ENCODE measurements around the gene NODAL. TPM values are rescaled to one million over a fixed set of nuclear protein-coding genes. Genes with fewer than 3 reads are reported as not detected.
A peak's percentile ranks its signal among the peaks of the same experiment; 100 is the strongest.

The NODAL gene
- total and polyA plus RNA-seq, 5 donors from 2014 or later = 0.09 to 0.22 (median 0.17) TPM; not detected in 2

- H3K36me3 ChIP-seq (ENCODE audit: control insufficient read depth, insufficient read depth, low read length) = no peaks in the 10 kb centered on the region
- Mint-ChIP-seq H3K36me3 (peaks cover under 1% of the 10 kb centered on the region), H3K4me3 (no peak overlapping the region), H3K4me1 (peaks cover 0 to 7% (median 0%) of the 10 kb centered on the region in 4 donors), H3K27me3 (peaks cover 39% of the 10 kb centered on the region), H3K9me3 (peaks cover 0 to 3% (median 0%) of the 10 kb centered on the region in 7 donors), H3K27ac (no peak overlapping the region)
- H3K27me3 ChIP-seq (ENCODE audit: control insufficient read depth, insufficient read depth, low read length) = peaks cover 9% of the 10 kb centered on the region
- no peaks in the 10 kb centered on the region for H3K9me3 ChIP-seq (ENCODE audit: control insufficient read depth in 2 of 2, low read length in 2 of 2)
- DNase-seq (no peak), ATAC-seq (ENCODE audit: low read depth in 2 of 2) (no peak)
- H3K27ac ChIP-seq (ENCODE audit: insufficient read depth, low read length, poor library complexity, severe bottlenecking) = no peak overlapping the region
- H3K4me3 ChIP-seq (ENCODE audit: low read depth, low read length) = no peak overlapping the region
- H3K4me1 ChIP-seq (ENCODE audit: control insufficient read depth, insufficient read depth, low read length, poor library complexity, severe bottlenecking) = peaks cover 6% of the 10 kb centered on the region
These were observed 13.7 kb upstream of the NODAL start for GRCh38 chr10:70455213-70455630.

- Histone ChIP-seq H3K27ac (ENCODE audit: insufficient read depth, low read length, poor library complexity, severe bottlenecking) (no peak overlapping the region), H3K9me3 (ENCODE audit: control insufficient read depth in 2 of 2, low read length in 2 of 2) (no peaks in the 10 kb centered on the region), H3K4me3 (ENCODE audit: low read depth, low read length) (no peak overlapping the region), H3K4me1 (ENCODE audit: control insufficient read depth, insufficient read depth, low read length, poor library complexity, severe bottlenecking) (no peaks in the 10 kb centered on the region), H3K36me3 (ENCODE audit: control insufficient read depth, insufficient read depth, low read length) (no peaks in the 10 kb centered on the region), H3K27me3 (ENCODE audit: control insufficient read depth, insufficient read depth, low read length) (peaks cover under 1% of the 10 kb centered on the region)
- H3K27ac Mint-ChIP-seq = no peak overlapping the region
- peaks cover 22% of the 10 kb centered on the region for H3K27me3 Mint-ChIP-seq
- no peaks in the 10 kb centered on the region for H3K36me3 Mint-ChIP-seq
- H3K4me1 Mint-ChIP-seq = no peaks in the 10 kb centered on the region
- H3K9me3 Mint-ChIP-seq = no peaks in the 10 kb centered on the region
- DNase-seq = no peak
- no peak for ATAC-seq (ENCODE audit: low read depth in 2 of 2)
- H3K4me3 Mint-ChIP-seq = no peak overlapping the region
These were observed 6.8 kb upstream of the NODAL start for GRCh38 chr10:70448236-70448635.

GRCh38 chr10:70445718-70446657 lies 4.5 kb upstream of the NODAL start:
- H3K27ac ChIP-seq (ENCODE audit: insufficient read depth, low read length, poor library complexity, severe bottlenecking) = no peak overlapping the region
- H3K4me3 ChIP-seq (ENCODE audit: low read depth, low read length) = no peak overlapping the region
- H3K4me1 Mint-ChIP-seq = peaks cover 0 to 9% (median 4%) of the 10 kb centered on the region in 4 donors
- peaks cover 8% of the 10 kb centered on the region for H3K4me1 ChIP-seq (ENCODE audit: control insufficient read depth, insufficient read depth, low read length, poor library complexity, severe bottlenecking)
- H3K27me3 Mint-ChIP-seq = peaks cover 39% of the 10 kb centered on the region
- H3K4me3 Mint-ChIP-seq = no peak overlapping the region
- H3K9me3 Mint-ChIP-seq = no peaks in the 10 kb centered on the region
- no peaks in the 10 kb centered on the region for H3K36me3 Mint-ChIP-seq
- no peaks in the 10 kb centered on the region for H3K36me3 ChIP-seq (ENCODE audit: control insufficient read depth, insufficient read depth, low read length)
- DNase-seq (no peak), ATAC-seq (ENCODE audit: low read depth in 2 of 2) (no peak)
- no peak overlapping the region for H3K27ac Mint-ChIP-seq
- H3K27me3 ChIP-seq (ENCODE audit: control insufficient read depth, insufficient read depth, low read length) = peaks cover 13% of the 10 kb centered on the region
- H3K9me3 ChIP-seq (ENCODE audit: control insufficient read depth in 2 of 2, low read length in 2 of 2) = no peaks in the 10 kb centered on the region

- H3K36me3 ChIP-seq (ENCODE audit: control insufficient read depth, insufficient read depth, low read length) = no peaks in the 10 kb centered on the region
- H3K27ac Mint-ChIP-seq = no peak overlapping the region
- H3K4me3 ChIP-seq (ENCODE audit: low read depth, low read length) = no peak overlapping the region
- H3K4me1 Mint-ChIP-seq = peaks cover 3 to 18% (median 9%) of the 10 kb centered on the region in 4 donors
- H3K36me3 Mint-ChIP-seq = no peaks in the 10 kb centered on the region
- DNase-seq = no peak
- peaks cover 44% of the 10 kb centered on the region for H3K27me3 Mint-ChIP-seq
- H3K4me1 ChIP-seq (ENCODE audit: control insufficient read depth, insufficient read depth, low read length, poor library complexity, severe bottlenecking) = peaks cover 17% of the 10 kb centered on the region
- ATAC-seq (ENCODE audit: low read depth in 2 of 2) = no peak
- H3K27me3 ChIP-seq (ENCODE audit: control insufficient read depth, insufficient read depth, low read length) = peaks cover 13% of the 10 kb centered on the region
- no peak overlapping the region for H3K27ac ChIP-seq (ENCODE audit: insufficient read depth, low read length, poor library complexity, severe bottlenecking)
- H3K4me3 Mint-ChIP-seq = no peak overlapping the region
- peaks cover 0 to 2% (median 0%) of the 10 kb centered on the region in 7 donors for H3K9me3 Mint-ChIP-seq
- H3K9me3 ChIP-seq (ENCODE audit: control insufficient read depth in 2 of 2, low read length in 2 of 2) = no peaks in the 10 kb centered on the region
These were observed 3.3 kb upstream of the NODAL start for GRCh38 chr10:70444744-70445143.

- H3K9me3 ChIP-seq (ENCODE audit: control insufficient read depth in 2 of 2, low read length in 2 of 2) = no peaks in the 10 kb centered on the region
- no peak overlapping the region for H3K4me3 ChIP-seq (ENCODE audit: low read depth, low read length)
- H3K27ac ChIP-seq (ENCODE audit: insufficient read depth, low read length, poor library complexity, severe bottlenecking) = no peak overlapping the region
- Mint-ChIP-seq H3K4me1 (peaks cover 3 to 22% (median 9%) of the 10 kb centered on the region in 4 donors), H3K9me3 (peaks cover 0 to 2% (median 0%) of the 10 kb centered on the region in 7 donors), H3K4me3 (peak overlapping the region in 3 of 4 donors; percentile 22 to 70 (median 24)), H3K27ac (no peak overlapping the region), H3K27me3 (peaks cover 49% of the 10 kb centered on the region), H3K36me3 (no peaks in the 10 kb centered on the region)
- peaks cover 17% of the 10 kb centered on the region for H3K4me1 ChIP-seq (ENCODE audit: control insufficient read depth, insufficient read depth, low read length, poor library complexity, severe bottlenecking)
- DNase-seq (no peak), ATAC-seq (ENCODE audit: low read depth in 2 of 2) (no peak)
- peaks cover 22% of the 10 kb centered on the region for H3K27me3 ChIP-seq (ENCODE audit: control insufficient read depth, insufficient read depth, low read length)
- H3K36me3 ChIP-seq (ENCODE audit: control insufficient read depth, insufficient read depth, low read length) = no peaks in the 10 kb centered on the region
These were observed 979 bp upstream of the NODAL start for GRCh38 chr10:70442332-70442988.

- no peak for ATAC-seq (ENCODE audit: low read depth in 2 of 2)
- Mint-ChIP-seq H3K27ac (no peak overlapping the region), H3K4me3 (peak overlapping the region in 2 of 4 donors; percentile 29 to 41), H3K9me3 (peaks cover 0 to 2% (median 0%) of the 10 kb centered on the region in 7 donors), H3K4me1 (peaks cover 3 to 22% (median 9%) of the 10 kb centered on the region in 4 donors), H3K27me3 (peaks cover 52% of the 10 kb centered on the region), H3K36me3 (no peaks in the 10 kb centered on the region)
- Histone ChIP-seq H3K9me3 (ENCODE audit: control insufficient read depth in 2 of 2, low read length in 2 of 2) (no peaks in the 10 kb centered on the region), H3K27me3 (ENCODE audit: control insufficient read depth, insufficient read depth, low read length) (peaks cover 22% of the 10 kb centered on the region), H3K4me3 (ENCODE audit: low read depth, low read length) (no peak overlapping the region), H3K27ac (ENCODE audit: insufficient read depth, low read length, poor library complexity, severe bottlenecking) (no peak overlapping the region), H3K36me3 (ENCODE audit: control insufficient read depth, insufficient read depth, low read length) (no peaks in the 10 kb centered on the region), H3K4me1 (ENCODE audit: control insufficient read depth, insufficient read depth, low read length, poor library complexity, severe bottlenecking) (peaks cover 17% of the 10 kb centered on the region)
- DNase-seq = no peak
These were observed 421 bp upstream of the NODAL start for GRCh38 chr10:70441895-70442309.

- H3K27ac ChIP-seq (ENCODE audit: insufficient read depth, low read length, poor library complexity, severe bottlenecking) = no peak overlapping the region
- Mint-ChIP-seq H3K36me3 (peaks cover 2% of the 10 kb centered on the region), H3K9me3 (peaks cover 0 to 2% (median 0%) of the 10 kb centered on the region in 7 donors), H3K27me3 (peaks cover 50% of the 10 kb centered on the region), H3K27ac (peak overlapping the region in 2 of 3 donors; percentile 54 to 72), H3K4me3 (peak overlapping the region; percentile 78 to 88 (median 86)), H3K4me1 (peaks cover 3 to 26% (median 9%) of the 10 kb centered on the region in 4 donors)
- peaks cover 17% of the 10 kb centered on the region for H3K4me1 ChIP-seq (ENCODE audit: control insufficient read depth, insufficient read depth, low read length, poor library complexity, severe bottlenecking)
- H3K9me3 ChIP-seq (ENCODE audit: control insufficient read depth in 2 of 2, low read length in 2 of 2) = no peaks in the 10 kb centered on the region
- H3K27me3 ChIP-seq (ENCODE audit: control insufficient read depth, insufficient read depth, low read length) = peaks cover 22% of the 10 kb centered on the region
- H3K36me3 ChIP-seq (ENCODE audit: control insufficient read depth, insufficient read depth, low read length) = no peaks in the 10 kb centered on the region
- peak in 1 of 2 donors; percentile 28 for ATAC-seq (ENCODE audit: low read depth in 2 of 2)
- DNase-seq = peak in 1 of 3 donors; percentile 26
- H3K4me3 ChIP-seq (ENCODE audit: low read depth, low read length) = peak overlapping the region; percentile 37
These were observed 953 bp downstream of the NODAL start for GRCh38 chr10:70440296-70441160.
